Hematopoietic multipotent progenitor cell (in vitro differentiated cells): Measurements from ENCODE around the gene HOXB5. TPM values are rescaled to one million over a fixed set of nuclear protein-coding genes. Genes with fewer than 3 reads are reported as not detected.

Source experiments
- DNase-seq, 3 donors: peaks; one replicate each; pipeline ENCODE4 v3.0.0-alpha.2; 2011 to 2015; ENCODE audit warnings: low read depth in 2 of 3, low spot score in 2 of 3
- total RNA-seq: library from RNA; depleted of rRNA; stranded (reverse); fragments of >200 nt; gene quantifications from one replicate; pipeline ENCODE4 v1.2.3, GENCODE V29; 2012

Gene HOXB5
- total RNA-seq, 1 donor = 0.54 TPM

- peak in 2 of 3 donors; percentile 73 to 80 for DNase-seq
Observed at GRCh38 chr17:48577946-48578615, 15.5 kb downstream of the HOXB5 start, which contains the start of gene HOXB4. TSS of gene HOXB4 (minus strand) at chr17:48578350. CDS start at chr17:48578319, 31 bp downstream.

DNA sequence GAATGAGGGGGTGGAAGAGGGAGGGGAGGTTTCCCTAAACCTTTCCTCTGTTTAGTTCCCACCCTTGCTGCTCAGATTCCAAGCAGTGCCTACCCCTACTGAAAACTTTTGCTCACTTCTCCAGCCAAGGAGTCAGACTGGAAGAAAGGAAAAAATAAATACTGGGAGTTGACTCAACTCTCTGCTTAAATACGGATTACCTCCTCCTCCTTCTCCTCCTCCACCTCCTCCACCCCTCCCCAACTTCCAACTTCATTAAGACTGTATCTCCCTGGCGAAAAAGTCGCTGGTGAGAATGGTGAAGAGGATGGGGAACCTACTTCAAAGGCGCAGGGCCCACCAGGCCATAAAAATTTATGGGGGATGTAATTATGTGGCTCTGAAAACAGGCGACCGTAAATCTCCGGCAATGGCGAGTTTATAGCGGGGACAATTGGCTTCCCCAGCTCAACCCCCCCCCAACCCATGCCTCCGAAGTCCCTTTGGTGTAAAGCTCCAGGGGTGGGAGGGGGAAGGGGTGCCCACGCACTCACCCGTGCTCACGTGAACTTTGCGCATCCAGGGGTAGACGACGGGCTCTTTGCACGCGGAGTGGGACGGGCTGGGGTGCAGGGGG, 16.1 kb downstream of the HOXB5 start:
- DNase-seq = no peak

DNA sequence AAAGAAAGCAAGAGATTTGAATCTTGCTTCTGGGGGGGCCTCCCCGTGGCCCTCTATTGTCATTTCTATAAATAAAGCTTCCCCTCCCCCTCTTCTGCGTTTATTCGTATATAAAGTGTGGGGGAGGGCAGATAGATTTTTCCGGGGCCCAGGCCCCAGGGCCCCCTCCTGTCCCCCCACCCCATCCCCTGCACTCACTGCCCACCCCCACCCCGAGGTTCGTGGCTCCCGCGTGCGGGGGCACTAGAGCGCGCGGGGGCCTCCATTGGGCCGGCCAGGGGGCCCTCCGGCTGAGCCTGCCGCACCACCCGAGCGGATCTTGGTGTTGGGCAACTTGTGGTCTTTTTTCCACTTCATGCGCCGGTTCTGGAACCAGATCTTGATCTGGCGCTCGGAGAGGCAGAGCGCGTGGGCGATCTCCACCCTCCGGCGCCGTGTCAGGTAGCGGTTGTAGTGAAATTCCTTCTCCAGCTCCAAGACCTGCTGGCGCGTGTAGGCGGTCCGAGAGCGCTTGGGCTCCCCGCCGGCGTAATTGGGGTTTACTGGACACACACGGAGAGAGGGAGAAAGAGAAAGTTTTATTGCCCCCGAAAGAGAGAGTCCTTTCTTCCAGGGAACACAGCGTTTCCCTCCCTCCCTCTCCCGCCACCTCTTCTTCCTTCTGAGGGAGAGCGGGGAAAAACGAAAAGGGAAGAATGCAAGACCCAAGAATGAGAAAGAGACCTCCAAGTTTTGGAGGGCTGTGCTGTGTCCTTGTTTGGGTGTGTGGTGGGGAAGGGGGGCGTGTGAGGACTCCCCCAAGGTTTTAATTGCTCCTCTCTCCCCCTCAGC, 16.9 kb downstream of the HOXB5 start:
- DNase-seq = no peak

GRCh38 chr17:48575673-48576478, 17.7 kb downstream of the HOXB5 start:
- DNase-seq = no peak

DNA sequence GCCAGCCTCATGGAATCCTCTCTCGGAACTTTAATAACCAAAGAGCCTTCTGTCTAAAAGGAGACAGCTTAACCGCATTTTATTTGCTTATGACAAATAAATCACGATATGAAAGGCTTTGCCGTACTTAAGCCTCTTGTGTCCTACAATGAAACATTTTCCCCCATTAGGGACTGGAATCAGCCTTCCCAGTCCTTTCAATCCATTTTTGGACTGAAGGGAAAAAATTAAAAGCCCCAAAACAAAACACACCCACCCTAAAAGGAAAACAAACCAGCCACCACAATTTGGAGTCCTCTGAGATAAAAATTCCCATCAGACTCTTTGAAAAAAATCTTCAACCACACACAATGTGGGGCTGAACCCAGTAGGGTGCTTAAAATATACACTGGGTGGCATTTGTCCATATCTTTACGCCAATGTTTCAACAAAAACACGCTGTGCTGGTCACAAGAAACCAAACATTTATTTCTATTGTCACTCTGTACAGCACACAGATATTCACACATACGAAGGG, 18.5 kb downstream of the HOXB5 start:
- DNase-seq = no peak

DNA sequence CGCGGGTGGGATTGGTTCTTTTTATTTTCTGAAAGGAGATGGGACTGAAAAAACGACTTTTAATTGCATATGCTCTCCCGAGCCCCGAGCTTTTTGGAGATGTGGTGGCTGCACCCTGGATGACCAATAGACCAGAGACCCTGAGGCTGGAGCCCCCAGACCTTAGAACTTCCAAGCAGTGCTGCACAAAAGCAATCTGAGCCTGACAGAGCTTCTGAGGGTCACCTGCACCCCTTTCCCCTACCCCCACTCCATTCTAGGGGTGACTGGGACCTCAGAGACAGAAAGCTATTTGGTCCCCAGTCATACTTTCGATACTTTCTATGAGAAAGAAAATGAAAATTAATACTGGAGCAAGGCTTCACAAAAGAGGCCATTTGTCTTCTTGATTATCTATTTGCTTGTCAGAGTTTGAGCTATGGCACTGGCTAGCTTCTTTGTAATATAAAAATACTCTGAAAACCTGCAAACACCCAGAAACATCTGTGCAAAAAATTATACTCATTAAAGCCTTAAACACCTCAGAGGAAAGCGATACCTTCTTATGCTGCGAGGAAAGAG, 19.0 kb downstream of the HOXB5 start:
- DNase-seq = no peak

DNA sequence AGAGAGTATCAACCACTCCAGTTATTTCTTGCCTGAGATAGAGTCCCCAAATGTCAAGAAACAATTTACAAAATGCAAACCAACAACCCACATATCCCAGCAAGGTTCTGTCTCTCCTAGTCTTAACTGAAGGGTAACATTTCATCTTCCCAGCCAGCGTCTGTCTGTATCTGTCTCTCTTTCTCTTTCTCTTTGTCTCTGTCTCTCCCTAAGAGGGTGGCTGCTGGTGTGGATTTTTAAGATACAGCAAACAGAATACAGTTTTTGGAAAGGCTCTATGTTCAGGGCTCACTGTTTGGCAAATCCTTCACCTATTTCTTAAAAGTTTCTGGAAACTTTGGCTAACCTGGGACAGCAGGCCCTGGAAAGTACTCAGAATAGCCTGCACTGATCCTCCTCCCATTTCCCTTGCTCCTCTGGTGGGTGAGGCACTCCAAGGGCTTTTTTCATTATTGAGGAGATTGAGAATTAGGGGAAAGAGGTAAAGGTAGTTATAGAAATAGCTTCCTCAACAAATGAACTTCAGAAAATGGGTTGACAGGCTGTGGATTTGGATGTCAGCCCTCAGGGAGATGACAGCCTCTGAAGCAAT, 21.7 kb downstream of the HOXB5 start:
- no peak for DNase-seq

GRCh38 chr17:48571024-48571818, 22.4 kb downstream of the HOXB5 start:
- no peak for DNase-seq

DNA sequence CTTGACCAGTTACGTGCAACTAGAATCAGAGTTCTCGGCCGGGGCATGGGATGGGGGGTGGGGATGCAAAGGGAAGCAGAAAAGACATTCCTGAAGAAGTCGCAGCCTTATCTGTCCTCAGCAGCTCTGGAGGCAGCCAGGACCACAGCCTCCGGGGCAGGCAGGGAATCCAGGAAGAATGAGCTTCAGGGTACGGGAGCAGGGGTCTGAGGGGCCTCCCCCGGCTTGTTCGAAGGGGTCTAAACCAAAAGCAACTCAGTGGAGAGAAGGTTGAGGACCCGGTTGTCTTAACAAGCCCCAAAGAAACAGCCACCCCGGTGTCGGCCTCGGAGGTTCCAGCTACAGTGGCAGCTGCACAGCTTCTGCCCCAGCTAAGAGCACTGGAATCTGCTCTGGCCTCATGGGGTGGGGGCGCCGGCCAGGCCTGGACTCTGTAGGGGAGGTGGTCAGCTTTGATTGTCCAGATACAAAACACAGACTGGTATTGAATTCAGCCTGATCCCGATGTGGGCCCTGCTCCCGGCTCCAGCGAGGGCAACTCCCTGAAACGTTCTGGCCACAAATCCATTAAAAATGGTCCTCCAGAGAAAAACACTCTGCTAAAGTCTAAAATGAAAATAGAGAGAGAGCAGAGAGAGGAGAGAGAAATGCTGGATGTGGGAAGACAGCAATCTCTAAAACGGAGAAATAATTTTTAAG, 23.1 kb downstream of the HOXB5 start:
- no peak for DNase-seq

GRCh38 chr17:48569674-48570324, 23.8 kb downstream of the HOXB5 start:
- DNase-seq = no peak

DNA sequence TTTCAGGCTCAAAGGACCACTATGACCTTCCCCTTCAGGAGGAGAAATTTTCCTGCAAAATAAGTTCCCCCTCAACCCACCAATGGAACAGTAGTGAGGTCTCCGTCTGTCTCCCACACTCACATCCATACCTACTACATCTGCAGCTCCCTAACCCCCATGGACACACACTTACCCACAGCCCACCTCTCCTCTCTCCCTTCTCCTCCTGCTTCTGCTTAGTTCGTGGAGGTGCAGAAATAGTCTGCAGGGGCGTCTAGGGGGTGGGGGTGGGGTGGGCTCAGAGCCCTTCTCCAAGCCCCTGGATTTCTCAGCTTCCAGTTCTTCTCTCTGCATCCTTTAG, 24.4 kb downstream of the HOXB5 start:
- DNase-seq = no peak

GRCh38 chr17:48568499-48569239, 24.9 kb downstream of the HOXB5 start:
- DNase-seq = no peak

DNA sequence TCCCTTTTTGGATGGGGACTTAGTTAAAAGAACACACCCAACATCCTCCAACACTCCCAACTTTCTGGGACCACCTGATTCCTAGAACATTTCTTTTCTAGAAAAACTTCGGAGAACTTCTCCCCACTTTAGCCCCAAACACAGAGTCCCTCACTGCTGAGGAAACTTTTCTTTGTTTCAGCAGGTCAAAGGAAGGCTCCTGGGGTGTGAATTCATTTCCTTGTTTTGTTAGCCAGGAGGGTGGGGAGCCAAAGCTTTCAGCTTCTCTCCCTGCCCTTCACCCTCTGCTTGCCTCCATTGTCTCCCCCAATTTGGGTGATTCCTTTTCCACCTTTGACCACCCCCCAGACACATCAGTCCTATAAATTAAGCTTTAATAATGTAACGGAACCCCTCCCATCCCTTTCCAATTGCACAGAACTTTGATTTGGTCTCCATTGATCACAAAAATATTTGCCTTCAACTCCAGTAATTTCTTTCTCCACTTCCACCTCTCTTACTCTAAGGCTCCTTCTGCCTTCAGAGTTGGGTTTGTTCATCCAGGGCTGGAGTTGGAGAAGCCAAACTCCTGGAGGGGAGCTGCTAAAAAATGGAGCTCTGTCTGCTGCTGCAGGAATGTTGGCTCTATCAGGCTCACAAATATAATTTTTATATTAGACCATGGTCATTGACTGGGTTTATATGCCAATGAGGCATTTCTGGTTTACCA, 25.8 kb downstream of the HOXB5 start:
- no peak for DNase-seq

- no peak for DNase-seq
Observed at GRCh38 chr17:48567209-48567608, 26.4 kb downstream of the HOXB5 start.

DNA sequence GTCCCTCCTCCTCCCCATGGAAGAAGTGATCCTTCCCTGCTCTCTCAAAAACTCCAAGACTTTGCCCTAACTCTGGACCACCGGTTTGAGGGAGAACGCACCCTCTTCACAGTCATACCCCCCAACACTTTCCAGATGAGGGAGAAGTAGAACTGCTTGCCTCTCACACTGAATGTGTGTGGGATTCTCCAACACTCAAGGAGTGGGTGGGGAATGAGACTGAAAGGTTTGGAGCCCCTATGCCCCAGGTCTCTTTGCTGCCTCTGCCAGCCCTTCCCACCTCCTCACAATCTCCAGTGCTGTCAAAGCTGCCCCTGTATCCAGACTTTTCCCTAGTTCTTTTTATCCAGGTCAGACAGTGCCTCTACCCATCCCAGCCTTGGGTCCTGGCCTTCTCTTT, 26.9 kb downstream of the HOXB5 start:
- no peak for DNase-seq

GRCh38 chr17:48565925-48566710, 27.5 kb downstream of the HOXB5 start:
- DNase-seq = no peak
